GOT3 (cell line): ENCODE results near the gene KRTAP5-1.

ENCODE experiments used
- DNase-seq: peaks from one replicate; lab custom pipeline; 2025; ENCODE audit warnings: mixed read lengths; lab: John Stamatoyannopoulos, UW

The KRTAP5-1 gene

GRCh38 chr11:1571760-1572196 is 13.3 kb downstream of the KRTAP5-1 start:
- no peak for DNase-seq

DNA sequence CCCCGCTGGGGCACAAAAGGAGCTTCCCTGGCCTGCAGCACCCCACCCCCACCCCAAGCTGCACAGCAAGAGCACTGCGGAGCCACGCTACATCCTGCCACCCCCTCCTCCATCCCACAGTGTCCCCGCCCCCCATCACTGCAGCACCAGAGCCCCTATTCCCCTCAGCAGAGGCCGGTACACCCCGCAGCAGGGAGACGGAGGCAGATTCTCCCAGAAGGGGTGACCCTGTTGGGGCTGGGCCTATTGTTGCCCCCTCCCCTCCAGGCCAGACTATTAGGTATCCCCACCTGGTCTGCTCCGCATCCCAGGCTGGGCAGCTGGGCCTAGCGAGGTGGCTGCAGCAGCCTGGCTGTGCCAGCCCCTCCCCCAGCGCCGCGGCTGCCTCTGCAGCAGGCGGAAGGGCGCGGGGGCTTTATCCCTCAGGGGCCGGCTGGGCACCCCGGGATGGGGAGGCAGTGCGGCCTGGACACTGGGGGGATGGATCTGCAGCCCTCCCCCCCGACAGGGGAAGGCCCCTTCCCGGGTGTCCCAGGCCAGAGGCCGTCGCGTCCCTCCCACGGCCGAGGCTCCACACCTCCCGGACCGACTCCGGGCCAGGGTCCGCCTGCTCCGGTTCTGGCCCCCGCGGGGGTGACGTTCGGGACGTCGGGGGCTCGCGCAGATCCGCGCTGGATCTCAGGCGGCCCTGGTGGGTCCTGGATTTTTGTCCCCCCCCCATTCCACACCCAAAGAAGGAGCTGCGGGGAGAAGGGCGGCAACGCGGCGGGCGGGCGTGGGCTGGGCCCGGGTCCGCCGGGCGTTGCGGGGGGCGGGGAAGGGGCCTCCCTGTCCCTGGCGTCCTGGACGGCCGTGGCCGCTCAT is 14.0 kb downstream of the KRTAP5-1 start:
- DNase-seq = no peak

DNA sequence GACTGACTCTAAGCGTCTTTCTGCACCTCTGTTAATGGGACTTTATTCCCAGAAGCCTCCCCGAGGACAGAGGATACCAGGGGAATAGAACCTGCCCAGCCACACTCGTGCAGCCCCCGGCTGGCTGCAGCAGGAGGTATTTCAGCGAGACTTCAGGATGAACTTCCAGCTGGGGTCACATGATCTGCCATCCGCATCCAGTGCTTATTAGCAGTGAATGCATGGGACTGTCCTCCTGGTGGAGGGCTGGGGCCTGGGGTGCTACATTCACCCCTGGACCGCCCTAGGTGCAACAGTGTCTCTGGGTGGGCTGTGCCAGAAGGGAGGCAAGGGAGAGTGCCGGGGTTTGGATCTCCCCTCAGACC is 14.6 kb downstream of the KRTAP5-1 start:
- no peak for DNase-seq

DNA sequence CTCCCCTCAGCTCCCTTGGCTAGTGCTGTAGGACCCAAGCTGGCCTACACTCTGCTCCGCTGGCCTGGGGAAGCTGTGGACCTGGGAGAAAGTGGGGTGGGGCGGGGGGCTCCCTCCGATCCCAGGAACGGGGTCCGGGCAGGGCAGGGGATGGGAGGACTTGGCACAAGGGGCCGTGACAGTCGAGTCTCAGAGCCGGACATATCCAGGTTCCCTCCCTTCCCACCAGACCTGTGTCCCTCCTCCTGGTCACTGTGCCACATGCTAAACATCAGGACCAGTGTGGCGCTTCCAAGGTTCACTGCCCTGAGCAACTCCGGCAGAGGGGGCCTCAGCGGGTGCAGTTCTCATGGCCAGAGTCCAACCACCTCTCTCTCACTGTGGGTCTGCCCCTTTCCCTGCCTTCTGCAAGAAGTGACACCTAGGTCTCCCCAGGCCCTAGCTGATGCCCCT is 15.1 kb downstream of the KRTAP5-1 start:
- no peak for DNase-seq

DNA sequence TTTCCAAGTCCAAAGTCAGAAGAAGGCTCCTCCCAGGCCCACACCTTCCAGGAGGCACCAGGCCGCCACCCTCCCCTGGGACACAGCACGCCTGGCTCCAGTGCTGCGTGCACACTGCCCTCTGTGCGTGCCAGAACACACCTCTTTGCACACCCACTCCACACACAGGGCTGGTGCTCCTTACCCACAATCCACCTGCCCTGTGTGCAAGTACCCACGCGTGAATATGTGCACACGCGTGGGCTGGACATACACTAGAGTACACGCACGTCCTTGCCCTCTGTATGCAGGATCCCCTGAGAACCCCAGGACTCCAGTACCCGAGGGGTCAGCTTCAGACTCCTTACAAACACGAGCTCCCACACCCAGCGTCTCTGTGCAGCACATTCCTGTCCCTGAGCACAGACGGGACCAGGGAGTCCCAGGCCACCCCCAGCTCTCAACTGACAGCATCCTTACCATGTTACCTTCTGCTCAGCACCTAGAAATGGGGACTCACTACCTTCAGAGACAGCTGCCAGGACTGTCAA is 15.8 kb downstream of the KRTAP5-1 start:
- DNase-seq = no peak

DNA sequence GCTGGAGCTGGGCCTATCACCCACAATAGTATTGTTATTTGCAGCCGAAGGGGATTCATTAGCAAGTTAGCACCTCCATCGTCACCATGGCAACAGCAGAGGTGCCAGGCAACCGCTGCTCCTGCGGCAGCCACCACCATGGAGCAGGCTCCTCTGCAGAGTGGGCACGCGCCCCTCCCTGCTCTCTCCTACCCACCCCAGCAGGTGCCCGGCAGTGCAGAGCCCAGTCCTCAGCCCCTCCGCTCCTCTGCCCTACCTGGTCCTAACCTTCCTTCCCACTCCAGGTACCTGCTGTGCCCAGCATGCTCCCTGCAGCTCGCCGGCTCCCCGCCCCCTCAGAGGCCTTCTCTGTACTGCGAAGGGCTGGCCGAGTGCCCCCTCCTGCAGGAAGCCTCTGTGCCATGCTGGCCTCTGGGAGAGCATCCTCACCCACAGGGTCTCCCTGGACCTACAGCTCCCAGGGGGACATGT is 16.6 kb downstream of the KRTAP5-1 start:
- DNase-seq = no peak

DNA sequence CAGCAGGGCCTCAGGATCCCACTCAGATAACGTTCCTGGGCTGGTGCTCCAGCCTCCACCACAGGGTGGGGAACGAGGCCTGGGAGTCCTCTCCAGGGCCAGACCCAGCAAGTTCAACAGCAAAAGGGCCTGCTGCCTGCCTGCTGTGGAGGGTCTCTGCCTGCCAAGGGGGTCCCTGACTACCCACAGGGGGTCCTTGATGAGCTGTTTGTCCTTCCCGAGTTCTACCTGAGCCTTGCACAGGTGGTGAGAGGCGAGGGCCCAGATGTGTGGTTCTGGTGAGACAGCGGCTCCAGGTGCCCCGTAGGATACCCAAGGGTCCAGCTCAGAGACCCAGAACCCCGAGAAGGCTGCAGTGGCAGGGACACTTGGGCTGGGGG is 17.4 kb downstream of the KRTAP5-1 start:
- DNase-seq = no peak

DNA sequence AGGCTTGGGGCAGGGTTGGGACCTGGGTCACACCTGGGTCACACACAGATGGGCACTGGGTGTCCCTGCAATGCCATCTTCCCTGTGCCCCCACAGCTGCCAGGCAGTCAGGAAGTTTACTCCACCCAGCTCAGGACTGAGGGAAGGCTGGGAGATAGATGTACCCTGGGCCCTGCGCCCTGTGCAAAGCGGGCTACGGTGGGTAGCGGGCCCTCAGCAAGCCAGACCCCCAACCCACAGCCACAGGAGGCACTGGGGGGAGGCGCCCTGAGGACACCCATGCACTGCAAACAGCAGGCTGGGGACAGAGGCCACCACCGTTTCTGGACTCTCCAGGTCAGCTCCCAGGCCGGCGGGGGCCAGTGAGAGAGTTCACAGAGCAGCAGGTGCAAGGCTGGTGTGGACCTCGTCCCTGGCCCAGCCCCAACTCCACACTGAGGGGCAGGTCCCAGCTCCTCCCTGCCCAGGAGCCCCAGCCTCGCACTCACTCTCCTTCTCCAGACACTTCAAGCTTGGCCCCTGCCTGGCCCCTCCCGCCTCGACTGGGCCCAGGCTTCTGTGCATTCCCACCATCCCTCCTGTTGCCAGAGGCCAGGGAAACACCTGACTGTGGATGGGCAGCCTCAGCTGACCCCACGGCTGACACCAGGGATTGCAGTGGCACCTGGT is 17.9 kb downstream of the KRTAP5-1 start:
- no peak for DNase-seq

DNA sequence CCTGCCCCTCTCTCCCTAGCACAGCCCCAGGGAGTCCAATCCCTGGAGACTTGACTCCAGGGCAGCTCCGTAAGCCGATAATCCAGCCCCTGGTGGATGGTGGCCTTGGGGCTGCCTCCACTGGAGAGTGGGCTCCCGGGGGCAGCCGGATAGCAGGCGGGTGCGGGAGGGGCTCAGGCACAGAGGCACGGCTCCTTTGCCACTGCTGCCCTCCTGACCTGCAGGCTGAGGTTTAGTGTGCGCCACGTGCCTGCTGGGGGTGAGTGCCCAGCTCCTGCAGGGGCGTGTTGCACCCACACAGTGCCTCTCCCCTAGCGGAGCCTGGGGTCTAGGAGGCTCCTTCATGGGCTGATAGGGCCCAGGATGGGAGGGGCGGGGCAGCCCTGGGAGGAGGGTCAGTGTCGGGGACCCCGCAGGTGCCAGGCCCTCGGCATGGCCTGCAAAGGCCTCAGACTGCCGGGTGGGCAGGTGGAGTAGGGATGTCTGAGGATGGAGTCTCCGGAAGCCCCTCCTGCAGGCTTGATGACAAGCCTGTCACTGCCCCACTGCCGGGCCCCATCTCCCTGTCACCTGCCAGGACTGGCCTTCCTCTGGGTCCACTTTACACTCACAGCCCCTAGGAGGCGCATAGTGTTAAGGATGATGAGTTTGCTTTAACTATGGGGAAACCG is 18.6 kb downstream of the KRTAP5-1 start:
- no peak for DNase-seq

DNA sequence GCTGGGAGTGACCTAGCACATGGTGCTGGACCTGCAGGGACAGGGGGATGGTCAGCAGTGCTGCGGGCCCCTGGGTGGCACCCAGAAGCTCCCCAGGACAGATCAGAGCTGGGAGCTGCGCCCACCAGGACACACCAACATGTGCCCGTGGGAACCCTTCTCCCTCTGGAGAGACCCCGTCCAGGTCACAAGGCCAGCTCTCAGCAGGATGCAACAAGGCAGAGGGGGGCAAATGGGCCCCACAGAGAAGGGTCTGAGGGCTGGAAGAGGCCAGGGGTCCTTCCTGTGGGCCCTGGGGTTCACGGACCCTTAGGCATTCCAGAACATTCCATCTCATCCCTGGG is 19.2 kb downstream of the KRTAP5-1 start:
- DNase-seq = no peak

DNA sequence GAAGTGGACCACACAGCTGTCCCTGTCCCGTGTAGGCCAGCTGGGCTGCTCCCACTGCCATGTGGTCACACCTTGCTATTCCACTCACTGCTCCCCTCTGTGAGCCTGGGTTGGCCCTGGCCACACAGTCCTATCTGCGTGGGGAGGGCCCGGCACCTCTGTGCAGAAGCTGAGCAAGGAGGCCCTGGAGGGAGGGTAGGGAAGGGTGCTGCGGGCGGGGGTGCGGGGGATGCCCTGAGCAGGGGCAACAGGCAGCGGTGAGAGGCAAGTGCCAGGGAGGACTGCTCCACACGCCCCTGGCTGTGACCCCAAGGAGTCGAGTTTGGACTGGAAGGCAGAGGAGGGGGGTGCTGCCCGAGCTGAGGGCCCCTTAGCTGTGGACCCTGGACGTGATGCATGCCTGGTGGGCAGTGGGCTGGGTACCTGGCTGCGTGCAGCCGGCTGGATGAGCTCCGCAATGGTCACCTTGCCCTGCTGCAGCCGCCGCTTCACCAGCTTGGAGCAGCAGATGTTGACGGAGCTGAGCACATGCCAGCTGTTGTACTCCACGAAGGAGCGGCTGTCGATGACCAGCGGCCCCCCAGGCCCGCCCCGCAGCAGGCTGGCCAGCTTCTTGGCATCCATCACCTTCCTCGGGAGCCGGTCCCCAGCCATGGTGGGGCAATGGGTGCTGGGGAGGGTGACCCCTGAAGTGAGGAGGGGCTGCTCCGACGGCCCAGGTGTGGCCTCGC is 19.7 kb downstream of the KRTAP5-1 start:
- no peak for DNase-seq

DNA sequence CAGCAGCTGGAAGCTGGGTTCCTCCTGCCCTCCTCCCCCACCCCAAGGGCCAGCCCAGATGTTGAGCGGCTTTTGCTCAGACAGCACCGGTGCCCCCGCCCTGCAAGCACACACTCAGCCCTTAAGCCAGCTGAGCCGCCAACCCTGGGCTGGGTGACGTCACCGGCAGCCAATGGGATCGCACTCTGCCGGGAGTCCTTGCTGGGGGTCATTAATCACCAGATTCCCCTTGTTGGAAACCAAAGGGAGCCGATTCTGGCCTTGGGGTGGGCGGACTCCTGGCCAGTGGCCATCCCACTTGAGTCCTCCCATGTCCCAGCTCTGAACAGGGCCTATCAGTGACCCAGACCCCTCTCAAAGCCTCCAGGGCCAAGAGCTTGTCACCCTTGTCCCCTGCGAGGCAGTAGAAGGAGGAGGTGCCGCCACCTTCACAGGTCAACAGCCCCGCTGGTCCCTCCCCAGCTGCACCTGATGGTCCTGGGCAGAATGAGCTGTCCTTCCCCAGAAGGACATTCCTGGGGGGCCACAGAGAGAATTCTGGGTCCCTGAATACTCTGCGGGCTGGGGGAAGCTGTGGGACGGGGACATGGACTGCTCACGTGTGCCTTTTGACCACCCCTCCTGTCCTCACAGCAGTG is 20.4 kb downstream of the KRTAP5-1 start:
- no peak for DNase-seq

DNA sequence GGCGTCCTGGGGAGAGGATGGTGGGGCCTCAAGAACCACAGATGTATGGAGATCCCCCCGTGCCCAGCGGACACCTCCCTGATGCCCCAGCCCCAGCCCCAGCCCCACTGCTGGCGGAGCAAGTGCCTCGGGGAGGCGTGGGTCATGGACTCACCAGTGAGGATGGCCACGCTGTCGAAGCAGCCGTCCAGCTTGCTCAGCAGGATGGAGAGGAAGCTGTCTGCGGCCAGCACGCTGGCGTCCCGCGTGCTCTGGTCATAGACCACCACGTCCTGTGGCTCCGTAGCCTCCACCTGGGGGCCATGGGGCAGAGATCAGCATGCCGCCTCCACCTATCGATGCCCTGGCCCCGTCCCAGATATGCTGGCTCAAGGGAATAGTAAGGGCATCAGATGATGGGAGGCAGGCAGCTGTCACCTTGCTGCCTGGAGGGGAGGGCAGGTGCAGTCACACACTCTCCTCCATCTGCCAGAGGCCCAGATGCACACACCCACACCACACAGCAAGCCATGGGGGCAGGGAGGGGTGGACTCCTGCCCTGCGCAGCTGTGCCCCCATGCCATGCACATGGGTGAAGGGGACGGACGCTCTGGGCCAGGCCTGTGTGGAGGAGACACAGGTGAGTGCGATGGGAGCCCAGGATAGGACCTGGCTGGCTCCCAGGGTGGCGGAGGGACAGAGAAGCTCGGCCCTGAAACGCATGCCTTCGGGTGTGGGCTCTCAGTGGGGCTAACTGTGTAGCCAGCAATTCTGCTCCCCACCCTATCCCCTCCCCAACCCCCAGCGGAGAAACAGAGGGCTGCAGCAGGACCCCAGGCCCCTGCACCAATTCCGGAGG is 21.2 kb downstream of the KRTAP5-1 start:
- no peak for DNase-seq

DNA sequence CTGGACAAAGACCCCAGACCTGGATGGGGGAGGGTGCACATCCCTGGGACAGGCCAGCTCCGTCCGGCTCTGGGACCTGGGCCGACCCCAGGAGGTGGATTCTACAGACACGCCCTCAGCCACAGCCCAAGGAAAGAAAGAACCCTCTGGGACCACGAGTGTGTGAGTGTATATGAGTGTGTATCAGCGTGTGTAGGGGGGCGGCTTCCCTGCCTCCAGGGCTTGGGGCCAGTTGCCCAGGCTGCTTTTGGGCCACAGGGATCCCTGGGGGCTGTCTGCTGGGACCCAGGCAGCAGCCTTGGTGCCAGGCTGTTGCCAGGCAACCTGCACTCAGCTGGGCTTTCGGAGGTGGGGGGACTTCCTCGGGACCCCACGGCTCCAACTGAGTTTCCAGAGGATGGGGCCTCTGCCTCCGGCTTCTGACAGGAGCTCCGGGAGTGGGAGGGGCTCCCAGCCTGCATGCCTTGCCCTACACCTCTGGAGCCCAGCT is 21.9 kb downstream of the KRTAP5-1 start:
- no peak for DNase-seq

DNA sequence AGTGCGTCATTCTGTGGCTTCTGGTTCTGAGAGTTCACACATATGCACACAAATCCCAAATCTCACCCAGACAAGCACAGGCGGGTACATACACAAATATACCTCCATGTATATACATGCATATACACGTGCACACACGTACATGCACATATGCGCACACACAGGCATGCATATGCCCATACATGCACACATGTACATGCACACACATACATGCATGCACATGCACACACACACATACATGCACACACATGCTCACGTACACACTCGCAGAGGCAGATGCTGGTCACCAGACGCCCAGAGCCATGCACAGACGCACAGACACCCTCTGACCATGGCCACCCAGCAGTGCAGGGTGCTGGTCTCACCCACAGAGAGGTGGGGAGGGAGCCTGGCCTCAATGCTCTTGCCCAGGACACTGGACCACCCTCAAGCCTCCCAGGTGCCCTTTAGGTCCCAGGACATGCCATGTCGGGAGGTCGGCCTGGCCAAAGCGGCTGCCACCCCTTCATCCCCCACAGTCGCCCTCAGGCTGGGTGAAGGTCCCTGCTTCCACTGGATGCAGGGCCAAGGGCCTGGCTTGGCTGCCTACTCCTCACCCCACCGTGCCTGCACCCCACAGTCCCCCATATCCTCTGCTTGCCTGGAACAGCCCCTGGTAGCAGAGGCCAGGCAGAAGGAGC is 22.5 kb downstream of the KRTAP5-1 start:
- DNase-seq = no peak

DNA sequence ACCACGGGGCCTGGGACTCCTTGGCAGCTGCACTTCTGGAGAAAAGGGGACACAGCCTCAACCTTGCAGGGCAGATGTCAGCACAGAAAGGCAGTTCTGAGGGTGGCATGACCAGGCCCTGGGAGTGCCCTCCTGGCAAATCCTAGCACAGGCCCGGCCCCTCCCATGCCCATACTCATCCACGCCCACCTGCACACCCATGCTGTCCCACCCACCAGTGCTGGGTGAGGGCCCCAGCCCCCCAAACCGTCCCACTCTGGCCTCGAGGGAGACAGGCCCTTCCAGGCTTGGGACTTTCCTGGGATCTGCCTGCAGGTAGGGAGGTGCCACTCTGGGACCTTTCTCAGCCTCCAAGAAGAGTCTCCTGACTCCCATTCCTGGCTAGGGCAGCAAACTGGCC is 23.1 kb downstream of the KRTAP5-1 start:
- DNase-seq = no peak

DNA sequence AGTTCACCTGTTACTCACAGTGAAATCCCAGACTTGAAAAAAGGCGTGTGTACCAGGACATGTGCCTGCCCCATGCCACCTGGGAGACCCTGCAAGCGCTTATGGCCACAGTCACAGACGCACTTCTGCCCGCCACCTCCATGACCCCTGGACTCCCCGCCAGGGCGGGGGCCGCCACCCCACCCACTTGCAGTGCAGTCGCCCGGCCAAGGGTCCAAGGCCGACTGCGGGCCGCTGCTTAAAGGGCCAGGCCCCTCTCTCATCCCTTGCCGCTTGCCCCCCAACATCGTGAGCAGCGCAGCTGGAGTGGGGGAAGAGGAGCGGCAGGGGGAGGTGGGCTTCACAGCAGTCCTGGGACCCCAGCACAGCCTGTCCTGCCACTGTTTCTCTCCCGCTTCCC is 23.8 kb downstream of the KRTAP5-1 start:
- no peak for DNase-seq

DNA sequence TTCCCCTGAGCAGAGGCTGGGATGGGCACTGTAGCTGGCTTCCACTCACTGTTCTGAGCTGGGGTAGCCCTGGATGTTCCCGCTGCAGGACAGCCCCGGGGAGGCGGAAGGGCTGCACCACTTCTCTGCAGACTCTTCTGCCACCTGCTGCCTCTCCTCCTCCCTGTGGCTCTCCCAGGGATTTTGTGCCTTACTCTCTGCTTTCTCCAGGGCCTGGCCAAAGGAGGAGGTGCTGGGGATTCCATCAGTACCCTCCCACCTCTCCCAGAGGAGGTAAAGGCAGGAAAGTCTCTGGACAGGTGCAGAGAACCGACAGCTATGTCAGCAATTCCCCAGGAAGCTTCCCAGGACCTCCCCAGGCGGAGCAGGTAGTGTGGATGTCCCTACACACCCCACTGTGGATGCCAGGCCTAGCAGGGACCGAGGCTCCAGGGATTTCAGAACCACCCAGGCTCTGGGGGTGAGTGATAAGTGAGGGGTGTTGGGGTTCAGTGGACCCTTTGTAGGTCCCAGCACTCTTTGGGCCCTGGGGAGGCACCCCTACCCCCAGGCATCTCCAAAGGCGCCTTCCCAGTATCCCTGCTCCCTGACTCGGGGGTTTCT is 24.3 kb downstream of the KRTAP5-1 start:
- no peak for DNase-seq

DNA sequence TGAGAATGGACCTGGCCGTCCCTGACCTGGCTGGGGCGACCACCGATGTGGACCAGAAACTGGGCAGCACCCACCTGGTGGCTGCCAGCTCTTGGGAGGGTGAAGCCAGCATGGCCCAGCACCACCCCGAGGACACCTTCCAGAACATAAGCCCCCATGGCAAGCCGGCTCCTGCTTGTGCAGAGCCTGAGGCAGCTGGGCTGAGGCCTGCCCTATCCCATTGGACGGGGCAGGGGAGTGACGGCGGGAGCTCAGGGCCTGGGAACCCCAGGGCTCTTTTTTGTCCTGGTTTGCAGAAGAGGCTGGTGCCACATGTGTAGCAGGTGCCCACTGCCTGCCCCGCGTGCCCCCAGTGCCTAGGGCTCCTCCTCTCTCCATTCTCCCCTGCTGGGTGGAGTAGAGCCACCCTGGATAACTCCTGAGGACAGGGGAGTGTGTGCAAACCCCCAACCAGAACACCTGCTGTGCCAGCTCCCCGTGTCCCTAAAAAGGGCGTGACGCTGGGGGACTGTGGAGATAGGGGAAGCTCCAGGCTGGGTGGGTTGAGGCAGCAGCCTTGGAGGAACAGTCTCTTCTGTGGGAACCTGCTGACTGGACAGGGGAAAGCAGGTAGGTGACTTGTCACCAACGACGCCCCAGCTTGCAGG is 25.0 kb downstream of the KRTAP5-1 start:
- no peak for DNase-seq
